Stimulated activated CD4-positive, alpha-beta T cell treated with anti-CD3 and anti-CD28 coated beads, Interleukin-2, amount 100 ng/mL, for 4 hours (primary cell): ENCODE results near the gene NOSIP.
A peak's percentile ranks its signal among the peaks of the same experiment; 100 is the strongest.

Source experiments
- DNase-seq: peaks from one replicate; pipeline ENCODE4 v3.0.0-alpha.2; 2020; ENCODE audit warnings: low read depth

The NOSIP gene

DNA sequence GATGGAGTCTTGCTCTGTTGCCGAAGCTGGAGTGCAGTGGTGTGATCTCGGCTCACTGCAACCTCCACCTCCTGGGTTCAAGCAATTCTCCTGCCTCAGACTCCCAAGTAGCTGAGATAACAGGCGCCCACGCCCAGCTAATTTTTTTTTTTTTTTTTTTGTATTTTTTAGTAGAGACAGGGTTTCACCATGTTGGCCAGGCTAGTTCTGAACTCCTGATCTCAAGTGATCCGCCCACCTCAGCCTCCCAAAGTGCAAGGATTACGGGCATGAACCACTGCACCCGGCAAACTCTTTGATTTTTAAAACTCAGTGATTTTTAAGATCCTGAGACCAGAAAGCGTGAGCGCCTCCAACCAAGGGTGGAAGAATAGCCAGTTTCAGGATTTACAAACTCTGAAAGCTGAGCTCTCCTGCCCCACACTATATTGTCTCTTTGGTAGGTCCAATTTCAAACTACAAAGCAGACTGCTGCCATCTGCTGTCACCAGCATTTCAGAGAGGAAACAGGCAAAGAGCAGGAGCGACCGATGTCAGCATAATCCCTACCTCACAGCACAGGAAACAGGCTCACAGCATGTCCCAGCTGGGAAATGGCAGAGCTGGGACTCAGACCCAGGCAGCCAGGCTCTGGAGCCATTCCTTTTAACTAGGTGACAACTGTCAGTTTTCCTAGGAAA lies 9.2 kb downstream of the NOSIP start:
- no peak for DNase-seq

GRCh38 chr19:49570138-49570856 lies 10.1 kb downstream of the NOSIP start:
- DNase-seq: peak; percentile 65

GRCh38 chr19:49567861-49568441 lies 12.4 kb downstream of the NOSIP start:
- no peak for DNase-seq

GRCh38 chr19:49566302-49566701 lies 14.1 kb downstream of the NOSIP start:
- DNase-seq: no peak

- DNase-seq: no peak
Measured at GRCh38 chr19:49565261-49565660, 15.1 kb downstream of the NOSIP start.

GRCh38 chr19:49564616-49565045 lies 15.7 kb downstream of the NOSIP start:
- DNase-seq: peak; percentile 44

- no peak for DNase-seq
Measured at GRCh38 chr19:49560358-49560900, 19.9 kb downstream of the NOSIP start.

- no peak for DNase-seq
Measured at GRCh38 chr19:49559928-49560327, 20.4 kb downstream of the NOSIP start.

DNA sequence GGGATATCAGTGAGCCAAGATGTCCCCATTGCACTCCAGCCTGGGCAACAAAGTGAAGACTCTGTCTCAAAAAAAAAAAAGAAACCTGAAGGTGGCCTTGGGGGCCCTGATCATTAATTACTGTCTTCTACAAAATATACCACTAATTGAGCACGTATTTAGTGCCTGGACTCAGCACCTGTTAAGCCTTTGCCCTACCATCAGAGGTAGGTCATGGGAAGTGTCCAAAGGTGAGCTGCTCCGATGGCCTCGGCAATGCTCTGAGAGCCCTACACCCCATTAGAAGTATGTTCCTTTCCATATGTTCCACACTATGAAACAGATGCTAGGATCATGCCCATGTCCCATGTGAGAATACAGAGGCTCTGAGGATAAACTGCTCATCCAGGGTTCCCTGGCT lies 20.9 kb downstream of the NOSIP start:
- no peak for DNase-seq

GRCh38 chr19:49558591-49558990 lies 21.8 kb downstream of the NOSIP start:
- no peak for DNase-seq

- DNase-seq: no peak
Measured at GRCh38 chr19:49557641-49558325, 22.6 kb downstream of the NOSIP start.

- no peak for DNase-seq
Measured at GRCh38 chr19:49556412-49557398, 23.7 kb downstream of the NOSIP start.

- DNase-seq: peak; percentile 78
Measured at GRCh38 chr19:49555600-49556411, 24.6 kb downstream of the NOSIP start.

- no peak for DNase-seq
Measured at GRCh38 chr19:49554701-49555181, 25.6 kb downstream of the NOSIP start.

DNA sequence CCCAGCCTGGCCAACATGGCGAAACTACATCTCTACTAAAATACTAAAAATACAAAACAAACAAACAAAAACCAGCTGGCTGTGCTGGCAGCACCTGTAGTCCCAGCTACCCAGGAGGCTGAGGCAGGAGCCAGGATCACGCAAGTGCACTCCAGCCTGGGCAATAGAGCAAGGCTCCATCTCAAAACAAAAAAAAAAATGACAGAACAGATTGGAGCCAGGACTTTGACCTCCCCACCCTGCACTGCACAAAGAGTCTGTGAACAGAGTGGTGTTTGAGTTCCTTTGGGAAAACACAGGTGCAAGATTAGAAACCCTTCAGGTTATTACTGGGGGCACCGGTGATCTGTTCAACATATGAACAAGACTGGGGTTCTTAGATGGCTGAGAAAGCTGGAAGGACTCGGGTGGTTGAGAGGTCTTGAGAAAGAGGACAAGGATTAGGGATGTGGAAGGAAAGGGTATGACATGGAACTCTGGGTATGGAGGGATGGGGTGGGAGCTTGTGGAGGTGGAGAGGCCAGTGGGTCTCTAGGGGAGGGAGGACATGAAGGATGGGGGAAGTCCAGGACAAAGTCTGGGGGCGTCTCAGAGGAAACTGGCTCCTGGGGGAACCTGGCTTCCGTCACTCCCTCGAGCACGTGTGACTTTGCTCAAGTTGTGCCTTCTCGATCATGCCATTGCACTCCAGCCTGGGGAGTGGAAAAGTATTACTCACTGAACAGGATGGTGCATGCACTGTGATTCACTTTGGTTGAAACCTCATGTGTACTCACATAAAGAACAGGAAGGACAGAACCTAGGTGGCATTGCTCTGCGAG lies 26.7 kb downstream of the NOSIP start:
- peak; percentile 68 for DNase-seq

- no peak for DNase-seq
Measured at GRCh38 chr19:49552749-49553148, 27.6 kb downstream of the NOSIP start.

GRCh38 chr19:49551531-49551930 lies 28.8 kb downstream of the NOSIP start:
- no peak for DNase-seq

- no peak for DNase-seq
Measured at GRCh38 chr19:49549045-49549444, 31.3 kb downstream of the NOSIP start.
